Smooth muscle cell of the coronary artery (primary cell): ENCODE data around the gene GUCD1. TPM values are rescaled to one million over a fixed set of nuclear protein-coding genes. Genes with fewer than 3 reads are reported as not detected.

ENCODE experiments used
- total RNA-seq: library from RNA; depleted of rRNA; stranded (reverse); fragments of >200 nt; gene quantifications from 2 replicates; pipeline ENCODE4 v1.2.3, GENCODE V29; 2014; ENCODE audit warnings: low replicate concordance

GUCD1 gene
- total RNA-seq: 153 and 182 TPM in 2 replicates

DNA sequence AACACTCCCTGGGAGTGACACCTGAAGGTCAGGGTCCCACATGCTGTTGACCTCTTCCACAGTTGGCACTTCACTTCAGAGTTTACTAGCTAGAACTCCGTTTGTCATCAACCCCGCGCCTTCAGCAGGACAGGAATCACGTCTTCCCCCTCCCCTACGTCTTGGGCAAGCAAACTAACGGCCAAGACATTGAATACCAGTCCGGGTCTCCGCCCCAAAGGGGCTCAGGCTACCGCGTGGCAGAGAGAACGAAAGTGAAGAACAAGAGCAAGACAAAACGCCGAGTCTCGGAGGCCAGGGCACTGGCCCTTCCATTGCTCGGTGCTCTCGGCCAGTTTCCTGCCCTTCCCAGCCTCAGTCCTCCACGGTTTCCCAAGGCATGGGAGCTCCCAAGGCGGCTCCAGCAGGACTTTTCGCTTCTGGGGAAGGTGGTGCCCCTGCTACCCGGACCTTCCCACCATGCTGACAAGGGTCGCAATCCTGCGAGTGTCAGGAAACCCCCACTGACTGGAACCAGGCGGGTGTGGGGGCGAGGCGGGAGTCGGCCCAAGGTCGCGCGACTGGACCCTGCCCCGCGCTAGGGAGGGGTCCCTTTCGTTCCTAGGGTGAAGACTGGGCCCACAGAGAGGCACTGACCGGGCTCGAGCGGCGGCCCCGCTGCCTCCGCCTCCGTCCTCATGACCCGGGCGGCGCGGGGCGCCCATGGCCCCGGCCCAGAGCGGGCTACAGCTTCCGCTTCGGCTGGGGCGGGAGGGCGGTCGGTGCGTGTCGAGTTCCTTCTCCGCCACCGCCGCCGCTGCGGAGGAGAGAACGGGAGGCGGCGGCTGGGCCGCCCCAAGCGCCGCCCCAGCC is at the start of gene GUCD1:
TSS of gene GUCD1 (minus strand) at position 826 of the 852 bp plus-strand sequence. CDS start at position 679, 147 bp downstream.

GRCh38 chr22:24602847-24603769 is 48.2 kb upstream of the GUCD1 start, which contains the start of gene GGT1:
GGT1 (plus strand) TSS chr22:24603193; CDS start chr22:24611082, 7,889 bp downstream.

DNA sequence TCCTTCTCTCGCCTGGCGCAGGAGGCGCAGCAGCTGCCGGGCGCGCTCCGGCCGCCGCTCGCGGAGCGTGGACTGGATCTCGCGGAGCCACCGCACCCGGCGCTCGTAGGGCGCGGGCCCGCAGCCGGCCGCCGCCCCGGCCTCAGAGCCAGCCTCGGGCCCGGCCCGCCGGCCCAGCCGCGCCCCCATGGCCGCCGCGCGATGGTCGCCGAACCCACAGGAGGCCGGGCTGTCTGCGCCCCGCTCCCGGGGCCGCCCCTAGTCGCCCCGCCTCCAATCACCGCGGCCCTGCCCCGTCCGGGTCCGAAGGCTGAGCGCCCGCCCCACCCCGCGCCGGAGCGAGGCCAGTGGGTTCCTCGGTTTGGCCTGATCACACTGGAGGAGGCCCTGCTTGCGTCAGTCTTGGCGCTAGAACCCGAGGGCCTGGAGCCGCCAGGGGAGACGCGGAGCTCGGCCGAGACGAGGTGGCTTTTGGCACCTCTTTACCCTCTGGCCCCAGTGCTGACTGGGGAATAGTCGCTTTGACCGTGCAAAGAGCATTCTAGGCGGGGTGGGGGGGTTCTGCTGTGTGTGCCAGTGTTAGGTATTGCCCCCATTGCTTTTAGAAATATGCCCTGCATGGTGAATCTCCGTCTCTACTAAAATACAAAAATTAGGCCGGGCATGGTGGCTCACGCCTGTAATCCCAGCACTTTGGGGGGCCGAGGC is 38.1 kb upstream of the GUCD1 start, which contains the start of gene LRRC75B:
TSS of gene LRRC75B (minus strand) at position 223 of the 708 bp plus-strand sequence. CDS start at position 189, 34 bp downstream.

GRCh38 chr22:24555165-24556039 is 464 bp upstream of the GUCD1 start, which contains the start of gene SNRPD3:
SNRPD3 (plus strand) TSS chr22:24555999; CDS start chr22:24557675, 1,676 bp downstream.

GRCh38 chr22:24494528-24495364 is 60.2 kb downstream of the GUCD1 start, which contains the start of gene UPB1:
UPB1 (plus strand) TSS chr22:24495332; CDS start chr22:24495404, 72 bp downstream.

Other genes with a start within 250 kb of the GUCD1 start
- 0.35 and 15.0 TPM in 2 replicates for gene ADORA2A, start 127.5 kb downstream of the GUCD1 start, total RNA-seq
- gene UPB1, start 59.8 kb downstream of the GUCD1 start, total RNA-seq: 1.4 TPM in 1 of 2 replicates, not detected in the other
- gene SNRPD3, start 861 bp upstream of the GUCD1 start, total RNA-seq: 193 and 203 TPM in 2 replicates
- 1.9 and 2.6 TPM in 2 replicates for gene LRRC75B, start 37.9 kb upstream of the GUCD1 start, total RNA-seq
- 0.83 and 2.3 TPM in 2 replicates for gene GGT1, start 48.1 kb upstream of the GUCD1 start, total RNA-seq
- gene PIWIL3, start 219.6 kb upstream of the GUCD1 start, total RNA-seq: not detected in 2 replicates